Effector memory CD4-positive, alpha-beta T cell (primary cell): ENCODE data around the gene CDC73.
"Not testable (repeated sequence)": the region's sequence is repeated elsewhere in the genome, so short reads cannot be mapped to it uniquely, and the experiment has no call there.

Experiments
- DNase-seq, 3 donors: peaks; one replicate each; pipeline ENCODE4 v3.0.0-alpha.2; 2020
- H3K27ac ChIP-seq: 2 replicates; pipeline ENCODE4 v1.7.0; 2013; ENCODE audit warnings: mild to moderate bottlenecking, low read length, moderate library complexity; ENCODE audit not compliant: insufficient read depth, poor library complexity, severe bottlenecking
- H3K27me3 ChIP-seq: replicated peaks from 2 replicates; pipeline ENCODE4 v1.7.0; 2013; ENCODE audit warnings: mild to moderate bottlenecking, low read length; ENCODE audit not compliant: insufficient read depth, control insufficient read depth, poor library complexity, severe bottlenecking
- H3K36me3 ChIP-seq: 2 replicates; pipeline ENCODE4 v1.7.0; 2013; ENCODE audit warnings: mild to moderate bottlenecking, low read length, moderate library complexity; ENCODE audit not compliant: control insufficient read depth, insufficient read depth
- H3K4me1 ChIP-seq: 2 replicates; pipeline ENCODE4 v1.7.0; 2013; ENCODE audit warnings: low read length, mild to moderate bottlenecking; ENCODE audit not compliant: control insufficient read depth, insufficient read depth, poor library complexity, severe bottlenecking
- H3K4me3 ChIP-seq: 2 replicates; pipeline ENCODE4 v1.7.0; 2013; ENCODE audit warnings: low read length, low read depth, mild to moderate bottlenecking; ENCODE audit not compliant: insufficient read depth, poor library complexity, severe bottlenecking
- H3K9me3 ChIP-seq: 2 replicates; pipeline ENCODE4 v1.7.0; 2013; ENCODE audit warnings: mild to moderate bottlenecking, low read length, moderate library complexity; ENCODE audit not compliant: control insufficient read depth

The CDC73 gene

GRCh38 chr1:193265716-193266115 is 143.9 kb downstream of the CDC73 start:
- Histone ChIP-seq H3K27me3 (no peaks in the 10 kb centered on the region), H3K36me3 (no peaks in the 10 kb centered on the region), H3K4me1 (no peaks in the 10 kb centered on the region), H3K27ac (no peak overlapping the region), H3K9me3 (no peaks in the 10 kb centered on the region), H3K4me3 (no peak overlapping the region)
- no peak for DNase-seq

- not testable (repeated sequence) for H3K27ac ChIP-seq, H3K36me3 ChIP-seq, H3K9me3 ChIP-seq, DNase-seq, H3K4me3 ChIP-seq, H3K27me3 ChIP-seq, H3K4me1 ChIP-seq
Measured at GRCh38 chr1:193266794-193267193, 145.0 kb downstream of the CDC73 start.

- Histone ChIP-seq H3K27ac (no peak overlapping the region), H3K4me3 (no peak overlapping the region), H3K4me1 (no peaks in the 10 kb centered on the region), H3K9me3 (no peaks in the 10 kb centered on the region), H3K27me3 (no peaks in the 10 kb centered on the region), H3K36me3 (no peaks in the 10 kb centered on the region)
- DNase-seq, result no peak
Measured at GRCh38 chr1:193270996-193271395, 149.2 kb downstream of the CDC73 start.

- DNase-seq, result no peak
- Histone ChIP-seq H3K27me3 (no peaks in the 10 kb centered on the region), H3K4me1 (no peaks in the 10 kb centered on the region), H3K4me3 (no peak overlapping the region), H3K36me3 (no peaks in the 10 kb centered on the region), H3K27ac (no peak overlapping the region), H3K9me3 (no peaks in the 10 kb centered on the region)
Measured at GRCh38 chr1:193275773-193276172, 153.9 kb downstream of the CDC73 start.

GRCh38 chr1:193278968-193279367 is 157.1 kb downstream of the CDC73 start:
- Histone ChIP-seq H3K27ac (no peak overlapping the region), H3K27me3 (no peaks in the 10 kb centered on the region), H3K9me3 (no peaks in the 10 kb centered on the region), H3K36me3 (no peaks in the 10 kb centered on the region), H3K4me1 (no peaks in the 10 kb centered on the region), H3K4me3 (no peak overlapping the region)
- no peak for DNase-seq

- Histone ChIP-seq H3K27ac (no peak overlapping the region), H3K36me3 (no peaks in the 10 kb centered on the region), H3K4me1 (no peaks in the 10 kb centered on the region), H3K4me3 (no peak overlapping the region), H3K27me3 (no peaks in the 10 kb centered on the region), H3K9me3 (no peaks in the 10 kb centered on the region)
- DNase-seq, result no peak
Measured at GRCh38 chr1:193281894-193282293, 160.1 kb downstream of the CDC73 start.

GRCh38 chr1:193283016-193283415 is 161.2 kb downstream of the CDC73 start:
- Histone ChIP-seq H3K27ac (no peak overlapping the region), H3K27me3 (no peaks in the 10 kb centered on the region), H3K4me1 (no peaks in the 10 kb centered on the region), H3K36me3 (no peaks in the 10 kb centered on the region), H3K4me3 (no peak overlapping the region), H3K9me3 (no peaks in the 10 kb centered on the region)
- DNase-seq, result no peak

- H3K36me3 ChIP-seq, result no peaks in the 10 kb centered on the region
- H3K4me3 ChIP-seq, result no peak overlapping the region
- no peaks in the 10 kb centered on the region for H3K9me3 ChIP-seq
- no peaks in the 10 kb centered on the region for H3K4me1 ChIP-seq
- no peak overlapping the region for H3K27ac ChIP-seq
- no peak for DNase-seq
- H3K27me3 ChIP-seq, result no peaks in the 10 kb centered on the region
Measured at GRCh38 chr1:193284219-193284618, 162.4 kb downstream of the CDC73 start.

- H3K4me3 ChIP-seq, result no peak overlapping the region
- no peaks in the 10 kb centered on the region for H3K36me3 ChIP-seq
- H3K27me3 ChIP-seq, result no peaks in the 10 kb centered on the region
- no peaks in the 10 kb centered on the region for H3K9me3 ChIP-seq
- no peak for DNase-seq
- no peak overlapping the region for H3K27ac ChIP-seq
- H3K4me1 ChIP-seq, result no peaks in the 10 kb centered on the region
Measured at GRCh38 chr1:193285641-193286040, 163.8 kb downstream of the CDC73 start.

GRCh38 chr1:193288548-193289080 is 166.8 kb downstream of the CDC73 start:
- H3K4me3 ChIP-seq, result not testable (repeated sequence)

GRCh38 chr1:193293726-193294125 is 171.9 kb downstream of the CDC73 start:
- no peak overlapping the region for H3K4me3 ChIP-seq
- H3K36me3 ChIP-seq, result no peaks in the 10 kb centered on the region
- H3K27ac ChIP-seq, result no peak overlapping the region
- H3K9me3 ChIP-seq, result no peaks in the 10 kb centered on the region
- H3K27me3 ChIP-seq, result no peaks in the 10 kb centered on the region
- H3K4me1 ChIP-seq, result no peaks in the 10 kb centered on the region
- DNase-seq, result no peak

More at GRCh38 chr1:193288548-193289080, 166.8 kb downstream of the CDC73 start:
- H3K27ac ChIP-seq, H3K4me1 ChIP-seq, H3K36me3 ChIP-seq, H3K9me3 ChIP-seq, DNase-seq, H3K27me3 ChIP-seq: not testable (repeated sequence)
